DMS 273 (cell line): ENCODE results near the gene RALGPS1.

ENCODE experiments used
- DNase-seq: peaks from one replicate; lab custom pipeline; 2025; ENCODE audit not compliant: unreplicated experiment; lab: John Stamatoyannopoulos, UW

Gene RALGPS1

GRCh38 chr9:127092041-127092608, 177.5 kb downstream of the RALGPS1 start:
- no peak for DNase-seq

GRCh38 chr9:127093319-127094020, 178.9 kb downstream of the RALGPS1 start:
- DNase-seq: no peak

- no peak for DNase-seq
These were observed 180.8 kb downstream of the RALGPS1 start for GRCh38 chr9:127095411-127095810.

DNA sequence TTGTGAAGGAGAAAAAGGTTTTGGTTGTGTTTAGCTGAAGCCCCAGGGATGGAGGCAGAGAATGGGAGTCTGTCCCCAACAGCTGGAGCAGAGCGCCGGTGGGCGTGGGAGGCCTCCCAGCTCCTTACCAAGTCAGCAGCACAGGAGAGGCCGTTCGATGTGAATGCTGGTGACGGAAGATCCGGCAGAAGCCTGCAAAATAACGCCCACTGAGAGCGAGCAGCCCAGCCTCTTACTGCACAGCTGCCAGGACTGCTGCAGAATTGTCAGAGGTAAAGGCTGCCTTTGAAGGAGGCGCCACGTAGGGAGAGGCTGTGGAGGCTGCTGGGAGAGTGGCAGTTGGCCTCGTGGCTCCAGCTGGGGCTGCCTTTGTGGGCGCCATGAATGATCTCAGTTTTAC, 181.6 kb downstream of the RALGPS1 start:
- DNase-seq: no peak

DNA sequence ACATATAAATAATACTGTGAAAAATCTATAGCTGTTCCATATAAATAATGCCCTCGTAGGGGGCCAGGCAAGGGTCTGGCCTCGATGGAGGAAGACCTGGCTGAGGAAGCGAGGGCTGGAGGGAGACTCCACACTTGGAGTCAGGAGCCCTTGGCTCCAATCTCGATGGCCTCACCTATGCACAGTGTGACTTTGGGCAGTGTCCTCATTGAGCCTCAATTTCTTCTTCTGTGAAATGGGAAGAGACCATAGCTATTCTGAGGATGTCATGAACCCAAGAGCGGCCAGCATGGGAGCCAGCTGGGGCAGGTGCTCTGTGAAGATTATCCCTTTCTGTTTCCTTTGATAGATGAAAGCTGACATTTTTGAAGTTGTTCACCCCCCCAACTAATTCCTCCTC, 183.1 kb downstream of the RALGPS1 start:
- DNase-seq: no peak

DNA sequence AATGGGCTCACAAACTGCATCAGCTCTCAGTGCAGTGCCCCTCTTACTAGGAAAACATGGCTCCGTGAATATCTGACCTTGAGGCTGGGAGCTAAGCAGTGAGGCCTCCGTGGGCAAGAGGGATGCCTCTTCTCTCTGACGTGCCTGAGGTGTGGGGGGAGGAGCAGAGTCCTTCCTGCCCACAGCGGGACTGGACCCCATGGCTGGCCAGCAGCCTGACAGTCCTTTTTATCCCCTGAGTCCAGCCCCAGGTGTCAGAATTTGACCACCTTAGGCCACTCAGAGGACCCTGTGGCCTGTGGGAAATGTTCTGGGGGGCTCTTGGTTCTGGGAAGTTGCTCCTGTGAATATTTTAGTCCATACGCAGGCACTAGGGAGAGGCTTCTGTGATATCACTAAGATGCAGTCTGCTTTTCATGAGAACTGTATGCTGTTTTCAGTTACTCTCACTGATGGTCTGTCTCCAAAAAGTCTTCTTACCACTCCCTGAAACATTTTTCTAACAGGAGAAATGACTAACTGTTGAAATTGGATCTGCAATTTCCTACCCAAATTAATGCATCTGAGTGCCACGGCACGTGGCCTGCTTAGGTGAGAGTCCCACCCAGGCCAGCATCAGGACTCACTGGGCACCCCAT, 184.5 kb downstream of the RALGPS1 start:
- DNase-seq: no peak

DNA sequence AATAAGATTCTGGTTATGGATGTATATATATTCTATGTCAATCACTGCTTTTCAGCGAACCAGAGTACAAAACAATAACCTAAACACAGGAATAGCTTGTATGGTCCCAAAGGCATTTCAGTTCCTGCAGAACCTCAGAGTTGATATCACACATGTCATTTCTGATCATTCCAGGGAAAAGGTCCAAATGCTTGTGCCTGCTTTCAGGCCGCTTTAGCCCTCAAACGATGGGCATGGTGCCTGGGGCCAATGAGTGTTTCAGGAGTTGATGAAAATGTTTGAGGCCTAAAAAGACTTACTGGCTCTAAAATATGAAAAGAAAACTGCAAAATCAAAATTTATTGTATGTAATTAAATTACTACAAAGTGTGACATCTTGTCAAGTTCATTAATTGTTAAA, 185.1 kb downstream of the RALGPS1 start:
- DNase-seq: no peak

- DNase-seq: no peak
These were observed 187.6 kb downstream of the RALGPS1 start for GRCh38 chr9:127102176-127102575.

- DNase-seq: no peak
These were observed 188.2 kb downstream of the RALGPS1 start for GRCh38 chr9:127102788-127103187.

DNA sequence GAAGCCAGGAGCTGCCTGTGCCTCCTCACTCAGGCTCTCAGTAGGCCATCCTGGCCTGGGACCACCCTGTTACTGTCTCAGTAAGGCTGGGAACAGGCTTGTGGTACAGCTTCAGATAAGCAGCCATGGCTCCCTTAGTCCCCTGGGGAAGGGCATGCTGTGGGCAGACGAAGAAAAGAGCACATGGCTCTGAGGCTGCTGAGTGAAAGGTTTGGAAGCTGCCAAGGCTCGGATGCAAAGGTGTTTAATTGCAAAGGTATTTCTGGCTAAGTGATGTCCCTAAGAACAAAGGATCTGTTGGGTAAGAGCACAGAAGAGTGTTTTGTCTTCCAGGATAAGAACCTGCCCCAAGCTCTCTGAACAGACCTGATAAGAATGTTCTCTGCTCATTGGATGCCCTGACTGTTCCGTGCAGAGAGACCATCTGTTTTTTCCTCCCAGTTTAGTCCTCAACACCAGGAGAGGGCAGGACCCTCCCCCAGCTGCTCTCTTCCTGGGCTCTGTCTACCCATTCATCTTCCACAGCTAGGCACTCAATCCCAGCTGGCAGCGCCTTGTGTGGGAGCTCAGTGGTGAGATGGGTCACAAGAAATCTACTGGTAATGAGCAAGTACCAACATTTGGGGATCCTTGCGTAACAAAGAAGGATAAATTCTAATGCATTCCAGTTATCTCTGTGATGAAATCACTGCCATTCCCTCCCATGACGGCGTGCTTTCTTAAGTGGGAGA, 190.2 kb downstream of the RALGPS1 start:
- peak; percentile 87 for DNase-seq

GRCh38 chr9:127105805-127106465, 191.4 kb downstream of the RALGPS1 start:
- no peak for DNase-seq

GRCh38 chr9:127106466-127106855, 191.9 kb downstream of the RALGPS1 start:
- no peak for DNase-seq

DNA sequence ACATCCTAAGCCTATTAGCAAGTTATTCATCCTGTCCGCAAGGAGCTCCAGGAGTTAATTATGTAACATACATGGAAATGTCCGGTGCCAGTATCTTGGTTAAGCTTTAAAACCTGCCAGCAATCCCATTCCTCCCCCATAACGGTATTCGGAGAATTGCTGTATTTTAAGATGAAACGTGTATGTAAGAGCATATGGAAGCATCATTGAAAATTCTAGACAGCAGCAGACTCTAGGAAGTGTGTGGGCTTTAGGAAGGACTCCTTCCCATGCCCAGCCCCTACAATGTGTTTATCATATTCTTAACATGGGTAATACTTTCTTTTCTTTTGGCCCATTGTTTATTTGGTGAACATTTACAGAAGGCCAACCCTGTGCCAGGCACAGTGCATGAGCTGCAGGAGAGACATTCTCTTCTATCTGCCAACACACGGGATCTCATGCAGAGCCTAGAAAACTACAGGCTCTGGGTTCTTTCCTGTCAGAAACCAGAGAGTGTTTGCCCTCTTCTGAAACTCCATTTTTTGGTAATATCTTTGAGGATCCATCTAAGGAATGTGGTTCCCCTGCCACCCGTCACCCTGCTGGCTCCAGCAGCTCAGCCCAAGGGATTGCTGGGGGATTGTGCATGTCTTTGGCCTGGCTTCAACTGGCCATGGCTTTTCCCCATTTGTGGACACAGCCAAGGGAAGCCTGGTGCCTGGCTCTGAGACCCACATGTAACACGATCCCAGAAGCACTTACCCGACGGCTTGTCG, 192.8 kb downstream of the RALGPS1 start:
- DNase-seq: no peak

GRCh38 chr9:127107929-127108876, 193.6 kb downstream of the RALGPS1 start:
- DNase-seq: no peak

DNA sequence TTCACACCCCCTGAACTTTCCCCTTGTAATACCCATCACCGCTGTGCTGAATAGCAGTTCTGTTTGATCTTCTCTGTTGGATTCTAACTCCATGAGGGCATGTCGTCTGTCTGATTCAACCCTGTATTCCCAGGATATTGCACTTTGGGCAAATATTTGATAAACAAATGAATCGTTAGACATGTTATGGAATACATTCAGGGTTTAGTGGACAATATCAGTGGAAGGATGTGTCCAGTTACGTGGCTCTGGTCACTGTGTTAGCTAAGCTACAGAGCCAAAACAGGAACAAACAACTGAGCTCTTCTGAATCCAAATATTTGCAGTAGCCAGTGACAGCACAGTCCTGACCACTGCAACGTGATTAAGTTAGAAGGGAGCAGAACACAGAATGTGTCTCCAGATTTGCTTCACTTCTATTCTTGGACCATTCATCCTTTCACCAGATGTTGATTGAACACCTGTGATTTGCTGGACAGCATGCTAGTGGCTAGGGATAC, 194.7 kb downstream of the RALGPS1 start:
- no peak for DNase-seq

DNA sequence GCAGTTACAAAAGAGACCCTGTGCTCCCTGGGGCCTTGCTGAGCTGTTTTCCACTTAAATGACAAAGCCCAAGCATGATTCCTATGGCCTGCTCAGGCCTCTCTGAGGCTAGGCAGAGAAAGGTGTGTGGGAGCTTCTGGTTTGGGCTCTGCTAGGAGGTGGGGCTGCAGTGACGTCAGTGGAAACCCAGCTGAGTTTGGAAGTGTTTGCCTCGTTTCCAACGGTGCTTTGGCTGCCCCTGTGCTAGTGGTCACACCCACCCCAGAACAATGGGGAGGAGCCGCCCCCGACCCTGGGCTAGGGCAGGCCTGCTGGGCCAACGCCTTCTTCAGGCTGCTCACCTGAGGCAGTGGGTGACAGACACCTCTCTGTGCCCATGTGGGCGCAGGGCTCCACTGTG, 197.5 kb downstream of the RALGPS1 start:
- DNase-seq: no peak

- DNase-seq: no peak
These were observed 198.2 kb downstream of the RALGPS1 start for GRCh38 chr9:127112735-127113161.

- DNase-seq: no peak
These were observed 198.8 kb downstream of the RALGPS1 start for GRCh38 chr9:127113191-127113972.
